LHCN-M2 (cell line): ENCODE data around the gene OSBPL10. TPM values are rescaled to one million over a fixed set of nuclear protein-coding genes. Genes with fewer than 3 reads are reported as not detected.

Source experiments
- DNase-seq: peaks from one replicate; pipeline ENCODE4 v3.0.0-alpha.2; 2012; ENCODE audit warnings: low read depth
- total RNA-seq: library from RNA; depleted of rRNA; stranded (reverse); fragments of >200 nt; gene quantifications from 2 replicates; pipeline ENCODE4 v1.2.3, GENCODE V29; 2014

Gene OSBPL10
- total RNA-seq, 1 experiment from 2014 or later: 48.2 TPM

DNA sequence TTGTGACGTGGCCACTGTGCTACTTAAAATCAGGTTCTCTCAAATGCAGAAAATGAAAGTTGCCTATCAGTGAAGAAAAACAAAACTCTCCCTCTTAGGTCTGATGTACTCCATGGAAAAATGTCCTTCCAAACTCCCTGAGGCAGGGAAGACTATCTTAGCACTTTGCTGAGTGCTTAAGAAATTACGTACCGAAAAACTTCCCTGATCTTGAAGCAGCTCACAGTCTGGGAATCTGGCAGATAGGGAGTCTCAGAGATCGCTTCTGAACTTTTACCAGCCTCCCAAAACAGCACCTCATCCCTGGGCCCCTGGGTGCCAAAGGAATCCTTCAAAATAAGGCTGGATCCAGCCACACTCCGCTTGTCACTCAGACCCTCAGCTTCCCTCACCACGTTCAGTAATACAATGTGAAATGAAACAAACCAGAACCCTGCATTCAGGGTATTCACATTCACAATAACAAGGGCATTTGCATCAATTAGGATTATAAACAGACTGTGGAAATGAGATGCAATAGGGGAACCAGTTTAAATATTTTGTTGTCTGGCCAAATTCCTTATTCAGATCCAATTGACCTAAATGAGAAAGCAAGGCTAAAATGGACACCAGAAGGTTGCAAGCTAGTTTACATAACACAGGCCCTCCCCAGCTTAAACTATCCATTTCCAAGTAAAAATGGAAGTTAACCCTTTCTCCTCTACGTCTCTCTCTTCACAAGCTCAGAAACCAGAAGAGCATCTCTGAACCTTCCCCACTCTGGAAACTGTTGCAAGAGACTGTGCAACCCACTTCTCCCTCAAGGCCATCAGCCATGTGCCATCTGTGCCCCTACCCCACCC is 20.9 kb downstream of the OSBPL10 start:
- peak; percentile 36 for DNase-seq

DNA sequence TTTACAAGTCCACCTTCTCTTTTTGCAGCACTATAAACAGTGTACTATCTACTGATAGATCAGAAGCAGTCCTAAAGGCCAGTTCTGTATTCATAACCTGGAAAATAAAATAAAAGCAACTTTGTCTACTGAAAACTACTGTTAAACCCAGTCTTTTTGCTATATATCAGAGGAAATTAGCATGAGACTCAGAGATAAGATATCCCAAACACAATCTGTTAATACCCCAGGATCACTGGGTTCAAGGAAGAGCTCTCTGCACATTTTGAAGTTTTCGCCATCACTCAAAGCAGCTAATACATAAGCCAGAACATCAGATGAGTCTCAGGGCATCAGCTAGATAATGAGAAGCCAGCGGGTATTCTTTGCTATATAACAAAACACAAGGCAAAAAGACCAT is 21.8 kb downstream of the OSBPL10 start:
- no peak for DNase-seq

DNA sequence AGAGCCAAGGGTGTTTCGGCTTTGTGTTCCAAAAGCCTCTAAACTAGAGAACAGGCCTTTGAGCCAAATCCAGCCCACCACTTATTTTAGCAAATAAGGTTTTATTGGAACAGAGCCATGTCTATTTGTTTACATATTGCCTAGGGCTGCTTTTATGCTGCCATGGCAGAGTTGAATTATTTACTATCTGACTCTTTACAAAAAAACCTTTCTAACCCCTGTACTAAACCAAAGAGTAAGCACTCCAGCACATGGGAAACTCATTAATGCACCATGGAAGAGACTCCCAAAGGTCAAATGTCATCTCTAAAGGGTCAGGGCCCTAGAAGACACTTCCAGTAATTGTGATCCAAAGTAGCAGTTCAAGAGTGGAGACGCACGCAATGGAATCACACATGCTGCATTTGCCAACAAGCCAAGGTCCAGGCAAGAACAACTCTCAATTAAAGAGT is 22.3 kb downstream of the OSBPL10 start:
- no peak for DNase-seq

DNA sequence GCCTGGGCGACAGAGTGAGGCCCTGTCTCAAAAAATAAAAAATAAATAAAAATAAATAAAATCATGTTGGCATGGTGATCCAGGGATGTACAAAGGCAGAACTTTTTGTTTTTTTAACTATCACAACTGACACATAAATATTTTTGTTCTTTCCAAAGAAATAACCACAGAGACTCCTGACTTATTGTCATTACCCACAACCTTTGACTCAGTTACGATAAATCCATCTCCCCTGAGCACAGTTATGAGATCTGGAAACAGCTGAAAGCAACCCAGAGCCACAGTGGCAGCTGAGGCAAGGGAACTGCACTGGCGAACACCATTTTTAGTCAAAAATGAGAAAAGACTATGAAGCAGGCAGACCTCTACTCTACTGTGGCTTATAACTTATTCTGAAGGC is 24.0 kb downstream of the OSBPL10 start:
- DNase-seq: peak; percentile 99

DNA sequence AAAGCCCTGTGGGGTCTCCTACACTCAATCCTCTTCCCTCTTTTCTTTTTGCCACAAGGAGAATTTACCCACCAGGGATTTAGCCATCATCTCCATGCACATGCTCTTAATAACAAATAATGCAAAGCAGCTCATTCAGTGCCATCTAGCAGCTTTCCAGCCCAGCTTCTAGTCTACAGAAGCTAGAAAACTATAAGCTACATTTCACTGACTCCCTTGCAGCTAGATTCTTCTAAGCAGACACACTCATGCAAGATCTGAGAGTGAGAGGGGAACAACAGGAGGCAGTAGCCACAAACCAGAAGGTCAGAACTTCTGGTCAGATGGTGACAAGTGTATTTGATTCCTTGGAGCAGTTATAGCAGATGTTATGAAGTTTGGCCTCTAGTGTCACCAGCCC is 25.5 kb downstream of the OSBPL10 start:
- DNase-seq: peak; percentile 48

DNA sequence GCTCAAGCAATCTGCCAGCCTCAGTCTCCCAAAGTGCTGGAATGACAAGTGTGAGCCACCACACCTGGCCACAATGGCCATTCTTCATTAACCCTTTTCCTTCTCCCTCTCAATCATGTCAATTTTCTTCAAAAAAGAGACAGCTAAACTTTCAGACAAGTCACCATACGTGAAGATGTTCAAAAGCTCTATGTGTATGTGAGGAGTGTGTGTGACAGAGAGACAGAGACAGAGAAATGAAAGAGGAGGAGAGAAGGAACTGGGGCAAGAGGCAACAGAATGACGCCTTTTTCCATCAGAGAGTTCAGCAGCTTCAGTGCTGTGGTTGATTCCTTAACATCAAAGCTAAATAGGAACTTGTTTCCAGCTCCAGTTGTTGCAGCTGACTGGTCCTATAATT is 27.4 kb downstream of the OSBPL10 start:
- DNase-seq: no peak

DNA sequence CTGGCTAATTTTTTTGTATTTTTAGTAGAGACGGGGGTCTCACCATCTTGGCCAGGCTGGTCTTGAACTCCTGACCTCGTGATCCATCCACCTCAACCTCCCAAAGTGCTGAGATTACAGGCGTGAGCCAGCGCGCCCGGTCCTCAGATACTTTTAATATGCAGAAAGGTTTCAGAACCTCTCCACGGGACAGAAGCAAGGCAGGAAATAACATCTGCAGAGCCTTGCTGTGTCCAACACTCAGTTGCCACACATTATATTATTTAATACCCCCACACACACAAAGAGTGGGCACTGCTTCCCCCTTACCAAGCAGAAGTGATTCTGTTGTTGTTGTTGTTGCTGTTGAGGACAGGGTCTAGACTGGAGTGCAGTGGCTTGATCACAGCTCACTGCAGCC is 28.0 kb downstream of the OSBPL10 start:
- DNase-seq: no peak

DNA sequence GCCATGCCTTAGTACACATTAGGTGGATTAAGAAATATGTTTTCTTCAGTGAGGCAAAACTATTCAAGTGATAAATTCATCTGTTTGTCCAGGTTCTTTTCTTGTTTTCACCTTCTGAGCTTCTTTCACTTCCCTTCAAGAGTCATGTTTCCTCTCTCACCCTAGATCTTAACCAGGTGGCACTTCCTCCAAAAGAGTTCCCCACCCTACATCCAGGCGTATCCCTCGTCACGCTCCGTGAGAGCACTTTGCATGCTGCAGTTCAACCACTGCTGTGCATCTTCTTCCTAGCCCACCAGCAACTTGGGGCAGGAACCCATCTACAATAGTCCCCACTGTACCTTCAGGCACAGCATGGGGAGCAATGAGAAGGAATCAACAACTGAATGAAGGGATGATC is 28.9 kb downstream of the OSBPL10 start:
- no peak for DNase-seq

DNA sequence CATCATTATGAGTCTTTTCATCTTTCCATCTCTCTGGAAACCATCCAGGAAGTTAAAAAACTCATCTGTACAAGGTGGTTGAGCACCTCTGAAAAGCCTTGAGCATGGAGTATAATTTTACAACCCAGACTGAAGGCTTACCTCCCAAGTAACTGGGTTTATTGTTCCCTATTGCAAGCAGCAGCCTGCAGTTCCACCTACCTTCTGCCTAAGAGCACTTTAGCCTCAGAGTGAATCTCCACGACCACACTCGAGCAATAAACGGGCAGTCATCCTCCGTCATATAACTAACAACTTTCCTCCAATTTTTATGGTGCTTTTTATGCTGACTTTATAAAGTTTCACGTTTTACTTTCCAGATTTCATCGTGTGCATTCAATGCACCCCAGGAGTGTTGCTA is 32.8 kb downstream of the OSBPL10 start:
- DNase-seq: no peak

DNA sequence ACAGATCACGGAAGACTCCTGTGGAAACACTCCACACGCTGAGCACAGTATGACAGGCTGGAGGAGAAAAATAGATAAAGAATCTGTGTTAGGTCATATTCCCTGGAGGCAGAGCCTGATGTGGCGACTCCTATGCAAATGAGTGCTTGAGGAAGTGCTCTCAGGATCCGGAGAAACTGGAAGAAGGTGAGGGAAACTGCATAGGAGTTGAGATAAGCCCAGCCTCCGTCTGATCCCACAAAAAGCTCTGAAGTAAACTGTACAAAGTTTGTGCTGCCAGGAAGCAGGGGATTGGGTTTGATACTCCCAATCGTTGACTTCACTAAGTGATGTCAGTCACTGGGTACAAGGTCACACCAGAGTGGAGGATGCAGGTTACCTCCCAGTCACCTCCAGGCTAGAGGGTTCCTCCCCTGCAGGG is 33.4 kb downstream of the OSBPL10 start:
- DNase-seq: no peak

DNA sequence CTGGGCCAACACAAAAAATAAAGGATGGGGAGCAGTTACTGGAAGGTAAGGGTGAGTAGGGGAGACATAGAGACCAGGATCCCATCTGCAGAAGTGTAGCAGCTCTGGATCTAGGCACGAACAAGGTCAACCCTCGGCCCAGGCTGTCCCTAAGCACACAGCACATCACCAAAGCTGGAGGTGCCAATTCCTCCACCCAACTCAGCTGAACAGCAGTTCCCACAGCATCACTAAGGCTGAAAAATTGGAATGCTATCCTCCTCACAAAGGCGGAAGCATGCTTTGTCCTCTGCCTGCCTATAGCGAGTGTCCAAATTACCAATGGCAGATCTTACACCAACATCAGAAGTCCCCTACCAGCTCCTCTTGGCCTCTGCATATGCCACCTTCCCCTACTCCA is 33.9 kb downstream of the OSBPL10 start:
- no peak for DNase-seq

DNA sequence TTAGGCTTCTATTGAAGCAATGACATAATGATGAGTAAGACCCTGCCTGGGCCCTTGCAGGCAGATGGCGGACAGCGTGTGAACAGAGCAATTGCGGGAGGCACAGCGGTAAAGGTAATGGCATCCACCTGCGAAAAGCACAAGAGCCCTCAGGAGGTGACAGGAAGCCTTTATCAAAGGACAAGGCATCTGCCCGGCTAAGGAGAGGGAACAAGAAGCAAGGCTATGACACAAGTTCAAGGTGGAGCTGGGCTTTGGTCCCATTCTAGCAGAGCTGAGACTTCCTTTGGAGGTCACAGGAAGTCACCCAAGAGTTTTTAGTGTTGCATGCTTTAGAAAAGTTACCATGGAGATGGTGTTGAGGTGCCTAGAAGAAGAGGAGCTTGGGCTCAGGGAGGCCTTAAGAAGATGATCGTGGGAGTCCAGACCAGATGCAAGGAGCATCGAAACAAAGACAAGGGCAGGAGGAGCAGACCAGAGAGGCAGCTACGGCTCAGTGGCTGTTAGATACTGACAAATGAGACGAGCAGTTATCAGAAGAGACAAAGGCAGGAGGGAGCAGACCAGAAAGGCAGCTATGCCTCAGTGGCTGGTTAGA is 34.5 kb downstream of the OSBPL10 start:
- DNase-seq: no peak

DNA sequence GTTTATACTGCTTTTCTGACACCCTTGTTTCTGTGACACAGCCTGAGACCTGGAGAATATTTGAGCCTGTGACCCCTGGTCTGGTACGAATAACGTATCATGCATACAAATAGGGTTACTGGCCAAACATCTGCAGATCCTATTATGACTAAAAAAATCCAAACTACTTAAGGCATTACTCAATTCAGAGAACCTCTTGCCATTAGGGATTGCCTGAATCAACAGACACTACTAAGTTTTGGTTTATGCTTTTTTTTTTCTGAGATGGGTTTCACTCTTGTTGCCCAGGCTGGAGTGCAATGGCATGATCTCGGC is 35.4 kb downstream of the OSBPL10 start:
- DNase-seq: peak; percentile 62

DNA sequence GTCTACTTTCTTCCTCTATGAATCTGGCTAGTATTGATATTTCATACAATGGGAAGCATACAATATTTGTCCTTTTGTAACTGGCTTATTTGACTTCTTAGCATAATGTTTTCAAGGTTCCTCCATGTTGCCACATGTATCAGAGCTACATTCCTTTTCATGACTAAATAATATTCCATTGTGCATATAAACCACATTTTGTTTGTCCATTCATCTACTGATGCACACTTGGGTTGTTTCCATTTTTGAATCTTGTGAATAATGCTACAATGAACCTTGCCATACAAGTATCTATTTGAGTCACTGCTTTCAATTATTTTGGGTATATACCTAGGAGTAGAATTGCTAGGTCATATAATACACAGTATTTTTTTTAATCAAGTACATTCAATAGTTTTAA is 38.0 kb downstream of the OSBPL10 start:
- DNase-seq: no peak

DNA sequence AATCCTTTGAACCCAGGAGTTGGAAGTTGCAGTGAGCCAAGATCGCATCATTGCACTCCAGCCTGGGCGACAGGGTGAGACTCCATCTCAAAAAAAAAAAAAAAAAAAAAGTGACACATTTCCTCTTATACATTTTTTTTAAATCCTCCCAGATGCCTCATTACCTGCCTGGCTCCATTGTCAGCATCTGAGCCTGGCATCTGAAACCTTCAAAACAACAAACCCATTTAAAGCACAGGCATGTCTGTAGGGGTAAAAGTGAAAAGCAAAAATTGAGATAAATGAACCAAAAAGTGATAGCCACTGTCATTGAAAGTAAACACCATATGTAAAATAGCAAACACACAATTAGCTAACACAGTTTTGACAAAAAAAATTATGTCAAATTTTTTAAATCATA is 38.6 kb downstream of the OSBPL10 start:
- DNase-seq: no peak

DNA sequence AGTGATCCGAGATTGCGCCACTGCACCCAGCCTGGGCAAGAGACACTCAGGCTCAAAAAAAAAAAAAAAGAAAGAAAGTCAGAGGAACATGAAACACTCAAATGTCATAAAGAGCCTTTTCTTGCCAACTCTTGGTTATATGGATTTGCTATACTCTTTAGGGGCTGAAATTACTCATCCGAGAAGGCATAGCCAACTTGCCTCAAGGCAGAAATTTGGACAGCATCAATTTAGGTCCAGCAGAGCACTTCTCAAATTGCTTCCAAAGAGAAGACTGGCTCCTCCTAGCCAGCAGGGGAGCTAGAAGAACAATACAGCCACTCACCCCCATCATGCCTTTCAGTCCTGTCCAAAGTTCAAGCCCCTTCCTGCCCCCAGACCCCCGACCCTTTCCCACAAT is 43.8 kb downstream of the OSBPL10 start:
- no peak for DNase-seq

DNA sequence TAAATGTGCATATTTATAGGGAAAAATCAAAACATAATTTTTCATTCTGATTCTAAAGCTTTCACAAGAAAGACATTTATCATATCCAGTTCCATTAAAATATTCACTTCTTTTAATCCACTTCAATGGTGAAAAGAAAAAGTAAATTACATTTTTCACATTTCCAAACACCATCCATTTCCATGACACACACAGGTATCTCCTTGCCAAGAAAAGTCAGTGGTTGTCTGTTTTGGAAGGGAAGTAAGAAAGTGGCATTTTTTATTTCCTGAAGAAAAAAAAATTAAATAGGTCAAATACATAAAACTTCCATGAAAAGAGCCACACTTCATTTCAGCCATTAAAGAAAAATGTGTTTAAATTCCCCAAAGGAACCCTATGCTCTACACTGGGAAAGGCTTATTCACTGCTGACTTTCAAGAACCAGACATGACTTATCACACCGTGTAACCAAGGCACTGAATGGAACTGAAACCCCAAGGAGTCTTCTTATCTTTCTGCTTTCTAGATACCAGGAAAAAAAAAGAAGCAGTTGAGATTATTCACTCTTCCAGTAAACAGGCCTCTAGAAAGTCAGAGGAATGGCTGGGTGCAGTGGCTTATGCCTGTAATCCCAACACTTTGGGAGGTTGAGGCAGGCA is 44.5 kb downstream of the OSBPL10 start:
- DNase-seq: no peak

DNA sequence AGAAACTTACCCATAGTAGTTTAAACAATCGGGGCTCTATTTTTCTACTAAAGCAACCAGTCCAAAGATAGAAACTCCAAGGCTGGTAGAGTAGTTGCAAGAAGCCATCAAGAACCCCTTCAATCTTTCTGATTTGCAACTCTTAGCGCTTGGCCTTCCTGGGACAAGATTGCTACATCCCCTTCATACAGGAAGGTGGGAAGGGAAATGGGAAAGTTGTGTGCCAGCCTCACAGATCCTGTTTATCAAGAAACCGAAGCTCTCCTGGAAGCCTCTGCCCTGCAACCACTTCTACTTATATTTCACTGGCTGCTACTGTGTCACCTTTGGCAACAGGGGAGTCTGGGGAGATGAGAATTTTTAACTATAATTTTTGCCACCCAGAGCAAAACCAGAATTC is 46.2 kb downstream of the OSBPL10 start:
- DNase-seq: no peak

DNA sequence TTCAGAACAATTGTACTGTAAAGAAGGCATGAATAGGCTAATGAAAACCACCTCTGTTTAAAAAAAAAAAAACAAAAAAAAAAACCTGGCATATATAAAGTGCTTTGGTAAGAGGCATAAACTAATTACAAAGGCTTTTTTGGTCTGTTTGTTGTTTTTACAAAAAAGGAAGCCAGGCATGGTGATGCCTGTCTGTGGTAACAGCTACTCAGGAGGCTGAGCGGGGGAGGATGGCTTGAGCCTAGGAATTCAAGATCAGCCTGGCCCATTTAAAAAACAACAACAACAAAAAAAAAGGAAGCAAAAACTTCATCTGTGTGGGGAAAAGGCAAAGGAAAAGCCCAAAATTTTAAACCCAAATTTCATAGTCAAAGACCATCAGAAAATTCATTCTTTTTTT is 47.0 kb downstream of the OSBPL10 start:
- DNase-seq: peak; percentile 55

DNA sequence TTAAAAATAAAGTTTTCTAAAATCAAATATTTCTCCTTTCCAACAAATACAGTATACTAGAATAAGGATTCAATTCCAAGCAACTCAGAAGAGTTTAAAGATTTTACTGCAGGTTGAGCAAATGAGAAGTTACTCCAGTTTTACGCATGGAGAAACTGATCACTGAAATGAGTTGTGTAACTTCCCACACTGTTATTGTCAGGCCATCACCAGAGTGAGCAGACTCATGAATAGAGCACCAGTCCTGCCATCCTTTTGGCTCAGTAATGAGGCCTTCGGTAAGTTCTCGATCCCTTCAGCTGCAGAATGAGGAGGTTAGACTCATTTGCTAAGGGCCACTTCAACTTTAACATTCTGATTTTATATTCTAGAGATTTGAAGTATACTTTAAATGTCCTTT is 48.1 kb downstream of the OSBPL10 start:
- DNase-seq: no peak

DNA sequence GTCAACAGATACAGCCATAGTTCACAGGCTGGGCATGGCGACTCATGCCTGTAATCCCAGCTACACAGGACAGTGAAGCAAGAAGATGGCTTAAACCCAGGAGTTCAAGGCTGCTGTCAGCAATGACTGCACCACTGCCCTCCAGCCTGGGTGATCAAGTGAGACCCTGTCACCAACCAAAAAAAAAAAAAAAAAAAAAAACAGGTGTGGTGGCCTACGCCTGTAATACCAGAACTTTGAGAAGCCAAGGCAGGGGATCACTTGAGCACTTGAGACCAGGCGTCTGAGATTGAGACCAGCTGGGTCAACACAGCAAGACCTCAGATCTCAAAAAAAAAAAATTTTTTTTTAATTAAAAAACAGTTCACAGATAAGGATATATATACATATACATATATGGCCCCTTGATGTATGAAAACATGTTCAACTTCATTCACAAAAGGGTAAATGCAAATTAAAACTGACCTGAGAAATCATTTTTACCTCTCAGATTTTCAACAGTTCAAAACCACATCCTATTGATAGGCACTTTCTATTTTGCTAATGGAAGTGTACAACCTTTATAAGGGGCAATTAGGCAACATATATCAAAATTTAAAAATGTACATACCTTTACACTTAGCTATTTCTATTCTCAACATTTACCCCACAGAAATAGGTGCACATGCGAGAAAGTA is 51.1 kb downstream of the OSBPL10 start:
- DNase-seq: no peak

DNA sequence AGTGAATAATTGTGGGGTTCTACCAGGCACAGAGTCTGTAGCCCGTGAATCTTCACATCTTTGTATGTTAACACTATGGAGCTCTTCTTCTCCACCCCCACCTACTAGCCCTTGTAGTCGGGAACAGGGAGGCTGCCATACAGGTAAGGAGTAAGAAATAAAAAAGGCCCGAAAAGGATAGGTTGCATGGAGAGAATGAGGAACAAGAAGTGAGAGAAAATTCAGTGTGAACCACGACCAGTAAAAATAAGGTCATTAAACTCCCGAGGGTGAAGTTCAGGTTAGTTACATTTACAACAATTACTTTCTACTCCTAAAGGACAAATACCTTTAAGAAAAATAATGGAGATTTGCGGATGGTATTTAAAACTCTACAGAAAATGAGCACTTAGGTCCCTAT is 53.3 kb downstream of the OSBPL10 start:
- DNase-seq: no peak
